GM12878 (cell line): ENCODE data around the gene RALGAPB. TPM values are rescaled to one million over a fixed set of nuclear protein-coding genes. Genes with fewer than 3 reads are reported as not detected.

Source experiments
- ATAC-seq: fragments of 200-7000 bp; cut with Tn5 transposase; 3 replicates; pipeline ENCODE4 v1.9.1; 2020; ENCODE audit warnings: mild to moderate bottlenecking, moderate library complexity
- BruUV-seq: library from RNA; stranded (reverse); fragments of 400-500 nt; replicated peaks from 2 replicates; lab custom pipeline; 2021; lab: Mats Ljungman, UMichigan
- CTCF ChIA-PET: fragments of 300-600 bp; sonication (Branson Sonifier 250); formaldehyde crosslinking; extraction: SDS; loops from one replicate; lab custom pipeline; 2021; ENCODE audit warnings: inconsistent platforms; lab: Yijun Ruan, JAX
- POLR2A ChIA-PET: fragments of 350-600 bp; formaldehyde crosslinking; extraction: SDS; loops from one replicate; lab custom pipeline; 2021; ENCODE audit warnings: inconsistent platforms; lab: Charles Lee
- RAD21 ChIA-PET: fragments of 300-600 bp; sonication (Branson Sonifier 250); formaldehyde crosslinking; loops from one replicate; lab custom pipeline; 2023; ENCODE audit warnings: antibody characterized with exemption; ENCODE audit not compliant: unreplicated experiment; lab: Charles Lee
- SMC1A ChIA-PET: fragments of 300-600 bp; sonication (Branson Sonifier 250); formaldehyde crosslinking; loops from one replicate; lab custom pipeline; 2023; ENCODE audit not compliant: unreplicated experiment, uncharacterized antibody; lab: Charles Lee
- DNase-seq: peaks from one replicate; pipeline ENCODE4 v3.0.0-alpha.2; 2011; ENCODE audit warnings: low read depth, low spot score
- FAIRE-seq: peaks from 3 replicates; lab custom pipeline; 2011; peaks lifted over from hg19 to GRCh38; lab: Jason Lieb, UNC
- H2AFZ ChIP-seq: 2 replicates; pipeline ENCODE4 v1.6.0; 2011; ENCODE audit warnings: low read depth, low read length, control low read depth; ENCODE audit not compliant: control insufficient read depth
- H3K27ac ChIP-seq: 2 replicates; pipeline ENCODE4 v1.5.1; 2011; ENCODE audit warnings: control low read depth; ENCODE audit not compliant: control insufficient read depth, insufficient read depth
- H3K27me3 ChIP-seq, 2 experiments: replicated peaks in 1 of 2; 2 replicates each; pipeline versions ENCODE4 v1.6.0 to v1.6.1; 2011; ENCODE audit warnings: low read length in 1 of 2; ENCODE audit not compliant: control insufficient read depth in 2 of 2, insufficient read depth in 2 of 2
- H3K36me3 ChIP-seq, 2 experiments: 2 replicates each; pipeline ENCODE4 v1.5.1; 2011; ENCODE audit warnings: low read length in 1 of 2; ENCODE audit not compliant: control insufficient read depth in 2 of 2, insufficient read depth in 2 of 2
- H3K4me1 ChIP-seq: 2 replicates; pipeline ENCODE4 v1.6.1; 2011; ENCODE audit warnings: mild to moderate bottlenecking, low read length, moderate library complexity, mixed read lengths; ENCODE audit not compliant: control insufficient read depth, insufficient read depth
- H3K4me2 ChIP-seq: 2 replicates; pipeline ENCODE4 v1.6.0; 2011; ENCODE audit warnings: control low read depth; ENCODE audit not compliant: control insufficient read depth, insufficient read depth
- H3K4me3 ChIP-seq: fragments of 200-600 bp; sonication (generic); 2 replicates; pipeline ENCODE4 v1.5.1; 2016
- H3K79me2 ChIP-seq: 2 replicates; pipeline ENCODE4 v1.6.0; 2011; ENCODE audit warnings: low read length; ENCODE audit not compliant: control insufficient read depth, insufficient read depth
- H3K9ac ChIP-seq: 2 replicates; pipeline ENCODE4 v1.8.0; 2011; ENCODE audit warnings: low read length, control low read depth, mixed read lengths; ENCODE audit not compliant: control insufficient read depth, insufficient read depth
- H3K9me3 ChIP-seq: replicated peaks from 3 replicates; pipeline ENCODE4 v1.5.1; 2011; ENCODE audit warnings: mild to moderate bottlenecking, low read length; ENCODE audit not compliant: control insufficient read depth, insufficient read depth
- H4K20me1 ChIP-seq: 2 replicates; pipeline ENCODE4 v1.6.0; 2011; ENCODE audit not compliant: control insufficient read depth, insufficient read depth
- CUX1 ChIP-seq: IDR thresholded peaks from 2 replicates; pipeline ENCODE4 v1.6.1; 2012; ENCODE audit warnings: improper control_type of control experiment, low read depth, low read length; ENCODE audit not compliant: insufficient replicate concordance
- E4F1 ChIP-seq: fragments of 450-650 bp; IDR thresholded peaks from 2 replicates; pipeline ENCODE4 v1.6.1; 2018; ENCODE audit warnings: borderline replicate concordance, mild to moderate bottlenecking; ENCODE audit not compliant: partially characterized antibody
- FOS ChIP-seq: IDR thresholded peaks from 3 replicates; pipeline ENCODE4 v1.6.1; 2011; ENCODE audit warnings: borderline replicate concordance; ENCODE audit not compliant: insufficient read length; ENCODE audit errors: extremely low read depth
- FOXM1 ChIP-seq: IDR thresholded peaks from 2 replicates; pipeline ENCODE4 v1.6.1; 2012; ENCODE audit warnings: low read depth, mild to moderate bottlenecking, inconsistent platforms, low read length, moderate library complexity
- GABPA ChIP-seq: IDR thresholded peaks from 2 replicates; pipeline ENCODE4 v1.6.1; 2014; ENCODE audit warnings: antibody characterized with exemption, low read depth, mild to moderate bottlenecking, inconsistent platforms
- HDAC2 ChIP-seq: fragments of 200-600 bp; sonication (generic); IDR thresholded peaks from 2 replicates; pipeline ENCODE4 v1.6.1; 2017
- IRF3 ChIP-seq: fragments of 450-650 bp; IDR thresholded peaks from 2 replicates; pipeline ENCODE4 v1.6.1; 2014; ENCODE audit warnings: mild to moderate bottlenecking
- MAX ChIP-seq: IDR thresholded peaks from 2 replicates; pipeline ENCODE4 v1.6.1; 2012; ENCODE audit warnings: low read depth, low read length, improper control_type of control experiment
- MEF2A ChIP-seq: IDR thresholded peaks from 2 replicates; pipeline ENCODE4 v1.6.1; 2011; ENCODE audit warnings: low read depth, mild to moderate bottlenecking, low read length, moderate library complexity; ENCODE audit not compliant: insufficient read depth
- NFXL1 ChIP-seq: fragments of 450-650 bp; IDR thresholded peaks from 2 replicates; pipeline ENCODE4 v1.6.1; 2017; ENCODE audit warnings: antibody characterized with exemption, mild to moderate bottlenecking, borderline replicate concordance
- RCOR1 ChIP-seq: conservative IDR thresholded peaks from 2 replicates; pipeline ENCODE4 v1.6.1; 2012; ENCODE audit warnings: low read depth, low read length, improper control_type of control experiment
- YBX1 ChIP-seq: fragments of 450-650 bp; IDR thresholded peaks from 2 replicates; pipeline ENCODE4 v1.6.1; 2016; ENCODE audit warnings: antibody characterized with exemption
- YY1 ChIP-seq: IDR thresholded peaks from 2 replicates; pipeline ENCODE4 v1.6.1; 2011; ENCODE audit warnings: low read depth, mild to moderate bottlenecking, low read length
- ZNF24 ChIP-seq: fragments of 450-650 bp; IDR thresholded peaks from 2 replicates; pipeline ENCODE4 v1.6.1; 2017; ENCODE audit warnings: antibody characterized with exemption, mild to moderate bottlenecking
- WGBS: methylation state at CpG from one replicate; pipeline ENCODE4 v1.1.6; 2016; ENCODE audit warnings: low lambda C conversion rate; ENCODE audit not compliant: insufficient replicate concordance, insufficient coverage; ENCODE audit errors: missing lambda C conversion rate; 5-methylcytosine and 5-hydroxymethylcytosine counted together
- in situ Hi-C: fragments of 300-500 bp; cut with MboI; formaldehyde crosslinking; loops from 9 replicates; pipeline ENCODE4 v1.14.3; 2018; ENCODE audit warnings: mixed read lengths
- intact Hi-C: fragments of 100-400 bp; cut with micrococcal nuclease; formaldehyde crosslinking; loops from one replicate; pipeline ENCODE4 v1.14.2; 2022; ENCODE audit not compliant: unreplicated experiment
- polyA plus RNA-seq, 11 experiments: library from polyadenylated mRNA; depleted of rRNA in 4 of 11; unstranded in 6 of 11; stranded (reverse) in 5 of 11; fragments of >200 nt; fragmentation: Nextera tagmentation in 4 of 11; fragmentation: Illumina TruSeq in 1 of 11; extraction: Ambion mirVana in 4 of 11; extraction: Trizol in 1 of 11; gene quantifications; 1 replicate in 1 of 11; 2 replicates in 10 of 11; pipeline versions ENCODE4 v1.2.1 to v1.2.3, GENCODE V29; 2011 to 2016; ENCODE audit warnings: inconsistent platforms in 2 of 11, missing spikeins in 2 of 11, low read depth in 1 of 11
- total RNA-seq, 4 experiments: library from RNA; depleted of rRNA in 3 of 4; stranded (reverse); fragments of >200 nt in 3 of 4; fragmentation: Illumina TruSeq in 1 of 4; extraction: Trizol in 1 of 4; gene quantifications; 2 replicates each; pipeline versions ENCODE4 v1.2.1 to v1.2.3, GENCODE V29; 2013 to 2021

RALGAPB gene
- total and polyA plus RNA-seq, 10 of the 15 experiments (the other 5 are each of a cell fraction or from before 2014, with no cell fraction given), result 3.7 to 23.2 (median 15.5) TPM

- POLR2A ChIA-PET, result no interaction called here
- TF ChIP-seq NFXL1, result no peak
- TF ChIP-seq GABPA, result no peak
- no peak for TF ChIP-seq IRF3
- TF ChIP-seq ZNF24, result no peak
- no peak for TF ChIP-seq CUX1
- TF ChIP-seq HDAC2, result no peak
- no peak for TF ChIP-seq YY1
- TF ChIP-seq E4F1, result no peak
- TF ChIP-seq YBX1, result no peak
- TF ChIP-seq MEF2A, result no peak
- TF ChIP-seq MAX, result no peak
- no peak for TF ChIP-seq FOS
- TF ChIP-seq RCOR1, result no peak
- TF ChIP-seq FOXM1, result no peak
Observed at GRCh38 chr20:38610521-38610920, 137.9 kb downstream of the RALGAPB start.

More at GRCh38 chr20:38610521-38610920, 137.9 kb downstream of the RALGAPB start:
- H3K4me2 ChIP-seq, result no peak overlapping the region
- RAD21 ChIA-PET, result no interaction called here
- SMC1A ChIA-PET, result no interaction called here
- FAIRE-seq (no peak), ATAC-seq (no peak), DNase-seq (no peak)
- no peaks in the 10 kb centered on the region for H4K20me1 ChIP-seq
- BruUV-seq, result no TSS peak
- H3K9me3 ChIP-seq, result no peaks in the 10 kb centered on the region
- intact Hi-C loops (no loop called here), in situ Hi-C loops (no loop called here)
- H3K36me3 ChIP-seq, result no peaks in the 10 kb centered on the region
- H3K4me1 ChIP-seq, result no peaks in the 10 kb centered on the region
- H3K27ac ChIP-seq, result no peak overlapping the region
- H3K4me3 ChIP-seq, result no peak overlapping the region
- CTCF ChIA-PET, result interaction anchor here (0.9 kb wide), 1 partner anchor 141 kb away, joined by 3 read pairs; no protein-coding TSS in a partner anchor
- peaks cover 0 to 3% of the 10 kb centered on the region in 2 experiments; a peak in 2 of 4 replicates for H3K27me3 ChIP-seq
- no peaks in the 10 kb centered on the region for H3K79me2 ChIP-seq
- H2AFZ ChIP-seq, result no peak overlapping the region
- WGBS, result 39% methylated on average over 5 of the region's 5 CpGs
- H3K9ac ChIP-seq, result no peak overlapping the region
